ENCODE data around the gene POU3F2.

DNA sequence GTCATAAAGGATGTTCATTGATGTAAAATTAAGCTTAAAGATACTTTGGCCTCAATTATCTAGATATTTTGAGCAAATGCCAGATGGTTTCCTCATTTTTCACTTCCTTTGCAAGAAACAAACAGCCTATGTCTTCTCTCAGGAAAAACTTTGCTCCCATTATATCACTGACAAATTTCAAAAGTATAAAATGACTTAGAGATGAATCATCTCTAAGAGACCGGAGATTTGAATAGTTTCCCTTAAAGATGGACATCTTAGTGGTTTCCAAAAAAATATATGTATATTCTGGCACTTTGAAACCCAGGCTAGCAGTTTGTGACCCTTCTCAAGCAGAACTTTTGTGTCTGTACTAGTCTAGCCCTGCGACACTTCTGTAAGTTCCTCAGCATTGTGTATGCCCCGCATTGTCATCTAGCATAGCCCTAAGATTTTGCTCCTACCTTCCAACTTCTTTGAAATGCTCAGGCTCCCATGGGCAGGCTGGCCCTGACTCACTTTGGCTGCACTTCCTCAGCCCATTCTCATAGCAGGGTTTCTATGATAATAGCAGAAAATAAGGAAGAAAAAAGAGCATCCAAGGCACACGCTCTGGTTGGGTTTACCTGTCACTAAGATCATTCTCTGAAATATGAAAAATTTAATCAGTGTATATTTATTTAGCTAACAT, 25.7 kb upstream of the POU3F2 start:
- no peak for TF ChIP-seq POLR2AphosphoS5 (IDR thresholded peaks at IDR 0.05; ENCODE audit: borderline replicate concordance, low read depth, low read length)
- TF ChIP-seq EZH2 (IDR thresholded peaks at IDR 0.05), result no peak
- TF ChIP-seq FOXP2 (optimal IDR thresholded peaks at IDR 0.05; ENCODE audit: control extremely low read depth, extremely low read length, insufficient read depth), result no peak

Measured in SK-N-MC (cell line).